Eye (tissue), 1 donor: ENCODE results near the gene SRC.

Source experiments
- DNase-seq: peaks from one replicate; pipeline ENCODE4 v3.0.0-alpha.2; 2015

The SRC gene

GRCh38 chr20:37351689-37352607 lies 6.0 kb downstream of the SRC start:
- no peak for DNase-seq

- DNase-seq, result no peak
Measured at GRCh38 chr20:37352608-37352980, 6.7 kb downstream of the SRC start.

- DNase-seq, result no peak
Measured at GRCh38 chr20:37353285-37353849, 7.4 kb downstream of the SRC start.

- no peak for DNase-seq
Measured at GRCh38 chr20:37354210-37355195, 8.6 kb downstream of the SRC start.

GRCh38 chr20:37355252-37356180 lies 9.6 kb downstream of the SRC start:
- DNase-seq, result no peak

GRCh38 chr20:37356387-37356786 lies 10.4 kb downstream of the SRC start:
- DNase-seq, result no peak

GRCh38 chr20:37356961-37357371 lies 11.0 kb downstream of the SRC start:
- DNase-seq, result no peak

- no peak for DNase-seq
Measured at GRCh38 chr20:37357481-37358365, 11.8 kb downstream of the SRC start.

- DNase-seq, result no peak
Measured at GRCh38 chr20:37358366-37359150, 12.6 kb downstream of the SRC start.

GRCh38 chr20:37359331-37359730 lies 13.4 kb downstream of the SRC start:
- no peak for DNase-seq

GRCh38 chr20:37359836-37360235 lies 13.9 kb downstream of the SRC start:
- no peak for DNase-seq

- DNase-seq, result no peak
Measured at GRCh38 chr20:37360391-37361115, 14.6 kb downstream of the SRC start.

GRCh38 chr20:37361336-37361735 lies 15.4 kb downstream of the SRC start:
- DNase-seq, result no peak

- DNase-seq, result no peak
Measured at GRCh38 chr20:37362231-37362792, 16.4 kb downstream of the SRC start.

GRCh38 chr20:37362821-37363220 lies 16.9 kb downstream of the SRC start:
- no peak for DNase-seq

GRCh38 chr20:37363221-37364012 lies 17.5 kb downstream of the SRC start:
- DNase-seq, result no peak

- no peak for DNase-seq
Measured at GRCh38 chr20:37364013-37364926, 18.3 kb downstream of the SRC start.
